K562 (cell line): ENCODE data around the gene TBC1D20. TPM values are rescaled to one million over a fixed set of nuclear protein-coding genes. Genes with fewer than 3 reads are reported as not detected.

Experiments used
- ARNT ChIP-seq, 2 experiments: fragments of 450-650 bp; IDR thresholded peaks; 2 replicates each; pipeline ENCODE4 v1.6.1; 2016; ENCODE audit warnings: mild to moderate bottlenecking in 1 of 2
- ASH1L ChIP-seq: fragments of 450-650 bp; IDR thresholded peaks from 2 replicates; pipeline ENCODE4 v1.6.1; 2018; ENCODE audit warnings: borderline replicate concordance, mild to moderate bottlenecking, low read depth; ENCODE audit not compliant: partially characterized antibody
- CBX1 ChIP-seq: sonication (generic); IDR thresholded peaks from 2 replicates; pipeline ENCODE4 v1.6.1; 2016; ENCODE audit warnings: antibody characterized with exemption, low read depth, mild to moderate bottlenecking
- CCNT2 ChIP-seq: IDR thresholded peaks from 2 replicates; pipeline ENCODE4 v1.6.1; 2011; ENCODE audit warnings: borderline replicate concordance, low read depth, mild to moderate bottlenecking, moderate library complexity, mixed read lengths, low read length; ENCODE audit not compliant: insufficient read length; ENCODE audit errors: extremely low read depth
- FOXM1 ChIP-seq, 2 experiments: fragments of 450-650 bp in 1 of 2; sonication (generic) in 1 of 2; formaldehyde crosslinking in 1 of 2; IDR thresholded peaks; 2 replicates each; pipeline versions ENCODE4 v1.6.1 to v1.9.0; 2017 to 2022; ENCODE audit warnings: low read depth in 2 of 2, mild to moderate bottlenecking in 2 of 2, missing genetic modification reagents in 1 of 2, moderate library complexity in 1 of 2
- KLF6 ChIP-seq: fragments of 250-450 bp; sonication (Bioruptor Pico); IDR thresholded peaks from 2 replicates; pipeline ENCODE4 v1.4.0; 2020; ENCODE audit warnings: mild to moderate bottlenecking, moderate library complexity, borderline replicate concordance
- POLR3A ChIP-seq: IDR thresholded peaks from 2 replicates; pipeline ENCODE4 v1.6.1; 2011; ENCODE audit warnings: borderline replicate concordance, mild to moderate bottlenecking, moderate library complexity; ENCODE audit not compliant: insufficient read length, insufficient read depth; ENCODE audit errors: extremely low read depth
- ZNF133 ChIP-seq: fragments of 250-450 bp; sonication (Bioruptor Pico); IDR thresholded peaks from 2 replicates; pipeline ENCODE4 v1.4.0; 2020; ENCODE audit warnings: mild to moderate bottlenecking
- polyA plus RNA-seq, 8 experiments: library from polyadenylated mRNA; depleted of rRNA in 4 of 8; stranded (reverse) in 5 of 8; unstranded in 3 of 8; fragments of >200 nt; fragmentation: Nextera tagmentation in 2 of 8; fragmentation: Illumina TruSeq in 1 of 8; extraction: Ambion mirVana in 2 of 8; extraction: Trizol in 1 of 8; gene quantifications; 2 replicates each; pipeline versions ENCODE4 v1.2.1 to v1.2.3, GENCODE V29; 2011 to 2014; ENCODE audit warnings: inconsistent platforms in 1 of 8, missing spikeins in 1 of 8
- total RNA-seq, 7 experiments: library from RNA; depleted of rRNA in 6 of 7; stranded (reverse); fragments of >200 nt in 6 of 7; fragmentation: Illumina TruSeq in 2 of 7; extraction: Trizol in 2 of 7; gene quantifications; 2 replicates each; pipeline versions ENCODE4 v1.2.1 to v1.2.3, GENCODE V29; 2011 to 2021; ENCODE audit warnings: low replicate concordance in 1 of 7
- TF ChIP-seq, protein P1 (sequence below): fragments of 450-650 bp; IDR thresholded peaks from 2 replicates; pipeline ENCODE4 v1.6.1; 2016; ENCODE audit warnings: low read depth
- TF ChIP-seq, protein P2 (sequence below): fragments of 250-450 bp; sonication (Bioruptor Pico); IDR thresholded peaks from 2 replicates; pipeline ENCODE4 v1.8.0; 2022; ENCODE audit warnings: inconsistent platforms
- TF ChIP-seq, protein P3 (sequence below), 3 experiments: fragments of 200-800 bp in 1 of 3; fragments of 250-450 bp in 1 of 3; fragments of 450-650 bp in 1 of 3; sonication (Bioruptor Pico) in 1 of 3; sonication (Bioruptor generic) in 1 of 3; formaldehyde crosslinking in 1 of 3; IDR thresholded peaks; 2 replicates each; pipeline versions ENCODE4 v1.6.1 to v1.8.0; 2016 to 2022; ENCODE audit warnings: mild to moderate bottlenecking in 2 of 3, missing genetic modification characterization in 2 of 3, missing compliant biosample characterization in 1 of 3, moderate library complexity in 1 of 3

The TBC1D20 gene
- total and polyA plus RNA-seq, 9 of the 15 experiments (the other 6 are each of a cell fraction or from before 2014, with no cell fraction given) = 7.0 to 25.3 (median 15.1) TPM

DNA sequence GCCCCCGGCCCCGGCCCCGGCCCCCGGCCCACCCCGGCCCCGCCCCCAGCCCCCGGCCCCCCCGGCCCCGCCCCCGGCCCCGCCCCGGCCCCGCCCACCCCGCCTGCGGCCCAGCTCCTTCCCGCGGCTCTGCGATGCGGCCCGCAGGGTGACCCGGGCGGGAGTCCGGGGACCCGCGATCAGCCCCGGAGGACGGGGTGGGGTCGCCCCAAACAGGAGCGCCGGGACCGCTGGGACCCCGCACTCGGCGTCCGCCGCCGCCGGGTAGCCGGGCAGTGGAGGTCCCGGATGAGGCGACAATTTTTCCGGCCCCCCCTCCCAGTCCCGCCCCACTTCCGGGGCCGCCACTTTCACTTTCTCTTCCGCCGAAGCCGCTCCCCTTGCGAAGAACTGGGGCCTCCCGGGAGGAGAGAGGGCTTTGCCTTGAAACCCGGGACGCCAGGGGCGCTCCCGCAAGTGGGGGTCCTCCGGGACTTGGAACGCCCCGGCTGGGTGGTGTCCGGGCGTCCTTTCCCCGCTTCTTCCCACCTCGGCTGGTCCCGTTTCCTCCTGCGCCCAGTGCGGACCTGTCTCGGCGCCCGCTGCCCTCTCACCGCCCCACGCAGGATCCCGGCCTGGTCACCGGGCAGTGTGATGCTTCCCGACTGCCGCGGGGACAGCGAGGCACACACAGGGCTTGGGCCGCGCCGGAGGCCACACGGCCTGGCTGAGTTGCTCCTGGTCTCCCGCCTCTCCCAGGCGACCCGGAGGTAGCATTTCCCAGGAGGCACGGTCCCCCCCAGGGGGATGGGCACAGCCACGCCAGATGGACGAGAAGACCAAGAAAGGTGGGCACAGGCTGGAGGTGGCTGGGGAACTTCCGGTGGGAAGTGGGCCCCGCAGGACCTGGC is 54.1 kb downstream of the TBC1D20 start, which contains the start of gene RBCK1 (continued):
- TF ChIP-seq ARNT (IDR thresholded peaks at IDR 0.05) (no peak), ZNF133 (CRISPR knock-in tag) (no peak), CBX1 (no peak), POLR3A (no peak), CCNT2 (peak; percentile 3), ASH1L (no peak), KLF6 (CRISPR knock-in tag) (no peak), FOXM1 (IDR thresholded peaks at IDR 0.05; ENCODE audit: low read depth) (peak; percentile 88), FOXM1 (CRISPR knock-in tag; IDR thresholded peaks at IDR 0.05; ENCODE audit: low read depth) (0 out of 2 replicates have a peak, but pooled peaks have one; percentile 77)
- TF ChIP-seq, protein P1, sequence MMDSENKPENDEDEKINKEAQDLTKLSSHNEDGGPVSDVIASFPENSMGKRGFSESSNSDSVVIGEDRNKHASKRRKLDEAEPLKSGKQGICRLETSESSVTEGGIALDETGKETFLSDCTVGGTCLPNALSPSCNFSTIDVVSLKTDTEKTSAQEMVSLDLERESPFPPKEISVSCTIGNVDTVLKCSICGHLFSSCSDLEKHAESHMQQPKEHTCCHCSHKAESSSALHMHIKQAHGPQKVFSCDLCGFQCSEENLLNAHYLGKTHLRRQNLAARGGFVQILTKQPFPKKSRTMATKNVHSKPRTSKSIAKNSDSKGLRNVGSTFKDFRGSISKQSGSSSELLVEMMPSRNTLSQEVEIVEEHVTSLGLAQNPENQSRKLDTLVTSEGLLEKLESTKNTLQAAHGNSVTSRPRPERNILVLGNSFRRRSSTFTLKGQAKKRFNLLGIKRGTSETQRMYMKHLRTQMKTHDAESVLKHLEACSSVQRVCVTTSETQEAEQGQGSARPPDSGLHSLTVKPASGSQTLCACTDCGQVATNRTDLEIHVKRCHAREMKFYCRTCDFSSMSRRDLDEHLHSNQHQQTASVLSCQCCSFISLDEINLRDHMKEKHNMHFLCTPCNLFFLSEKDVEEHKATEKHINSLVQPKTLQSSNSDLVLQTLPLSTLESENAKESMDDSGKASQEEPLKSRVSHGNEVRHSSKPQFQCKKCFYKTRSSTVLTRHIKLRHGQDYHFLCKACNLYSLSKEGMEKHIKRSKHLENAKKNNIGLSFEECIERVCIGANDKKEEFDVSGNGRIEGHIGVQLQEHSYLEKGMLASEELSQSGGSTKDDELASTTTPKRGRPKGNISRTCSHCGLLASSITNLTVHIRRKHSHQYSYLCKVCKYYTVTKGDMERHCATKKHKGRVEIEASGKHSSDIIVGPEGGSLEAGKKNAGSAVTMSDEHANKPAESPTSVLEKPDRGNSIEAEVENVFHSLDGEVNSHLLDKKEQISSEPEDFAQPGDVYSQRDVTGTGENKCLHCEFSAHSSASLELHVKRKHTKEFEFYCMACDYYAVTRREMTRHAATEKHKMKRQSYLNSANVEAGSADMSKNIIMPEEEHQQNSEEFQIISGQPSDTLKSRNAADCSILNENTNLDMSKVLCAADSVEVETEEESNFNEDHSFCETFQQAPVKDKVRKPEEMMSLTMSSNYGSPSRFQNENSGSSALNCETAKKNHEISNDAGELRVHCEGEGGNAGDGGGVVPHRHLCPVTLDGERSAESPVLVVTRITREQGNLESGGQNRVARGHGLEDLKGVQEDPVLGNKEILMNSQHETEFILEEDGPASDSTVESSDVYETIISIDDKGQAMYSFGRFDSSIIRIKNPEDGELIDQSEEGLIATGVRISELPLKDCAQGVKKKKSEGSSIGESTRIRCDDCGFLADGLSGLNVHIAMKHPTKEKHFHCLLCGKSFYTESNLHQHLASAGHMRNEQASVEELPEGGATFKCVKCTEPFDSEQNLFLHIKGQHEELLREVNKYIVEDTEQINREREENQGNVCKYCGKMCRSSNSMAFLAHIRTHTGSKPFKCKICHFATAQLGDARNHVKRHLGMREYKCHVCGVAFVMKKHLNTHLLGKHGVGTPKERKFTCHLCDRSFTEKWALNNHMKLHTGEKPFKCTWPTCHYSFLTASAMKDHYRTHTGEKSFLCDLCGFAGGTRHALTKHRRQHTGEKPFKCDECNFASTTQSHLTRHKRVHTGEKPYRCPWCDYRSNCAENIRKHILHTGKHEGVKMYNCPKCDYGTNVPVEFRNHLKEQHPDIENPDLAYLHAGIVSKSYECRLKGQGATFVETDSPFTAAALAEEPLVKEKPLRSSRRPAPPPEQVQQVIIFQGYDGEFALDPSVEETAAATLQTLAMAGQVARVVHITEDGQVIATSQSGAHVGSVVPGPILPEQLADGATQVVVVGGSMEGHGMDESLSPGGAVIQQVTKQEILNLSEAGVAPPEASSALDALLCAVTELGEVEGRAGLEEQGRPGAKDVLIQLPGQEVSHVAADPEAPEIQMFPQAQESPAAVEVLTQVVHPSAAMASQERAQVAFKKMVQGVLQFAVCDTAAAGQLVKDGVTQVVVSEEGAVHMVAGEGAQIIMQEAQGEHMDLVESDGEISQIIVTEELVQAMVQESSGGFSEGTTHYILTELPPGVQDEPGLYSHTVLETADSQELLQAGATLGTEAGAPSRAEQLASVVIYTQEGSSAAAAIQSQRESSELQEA = no peak
- TF ChIP-seq, protein P2, sequence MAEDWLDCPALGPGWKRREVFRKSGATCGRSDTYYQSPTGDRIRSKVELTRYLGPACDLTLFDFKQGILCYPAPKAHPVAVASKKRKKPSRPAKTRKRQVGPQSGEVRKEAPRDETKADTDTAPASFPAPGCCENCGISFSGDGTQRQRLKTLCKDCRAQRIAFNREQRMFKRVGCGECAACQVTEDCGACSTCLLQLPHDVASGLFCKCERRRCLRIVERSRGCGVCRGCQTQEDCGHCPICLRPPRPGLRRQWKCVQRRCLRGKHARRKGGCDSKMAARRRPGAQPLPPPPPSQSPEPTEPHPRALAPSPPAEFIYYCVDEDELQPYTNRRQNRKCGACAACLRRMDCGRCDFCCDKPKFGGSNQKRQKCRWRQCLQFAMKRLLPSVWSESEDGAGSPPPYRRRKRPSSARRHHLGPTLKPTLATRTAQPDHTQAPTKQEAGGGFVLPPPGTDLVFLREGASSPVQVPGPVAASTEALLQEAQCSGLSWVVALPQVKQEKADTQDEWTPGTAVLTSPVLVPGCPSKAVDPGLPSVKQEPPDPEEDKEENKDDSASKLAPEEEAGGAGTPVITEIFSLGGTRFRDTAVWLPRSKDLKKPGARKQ (CRISPR knock-in tag) = no peak
- TF ChIP-seq, protein P3, sequence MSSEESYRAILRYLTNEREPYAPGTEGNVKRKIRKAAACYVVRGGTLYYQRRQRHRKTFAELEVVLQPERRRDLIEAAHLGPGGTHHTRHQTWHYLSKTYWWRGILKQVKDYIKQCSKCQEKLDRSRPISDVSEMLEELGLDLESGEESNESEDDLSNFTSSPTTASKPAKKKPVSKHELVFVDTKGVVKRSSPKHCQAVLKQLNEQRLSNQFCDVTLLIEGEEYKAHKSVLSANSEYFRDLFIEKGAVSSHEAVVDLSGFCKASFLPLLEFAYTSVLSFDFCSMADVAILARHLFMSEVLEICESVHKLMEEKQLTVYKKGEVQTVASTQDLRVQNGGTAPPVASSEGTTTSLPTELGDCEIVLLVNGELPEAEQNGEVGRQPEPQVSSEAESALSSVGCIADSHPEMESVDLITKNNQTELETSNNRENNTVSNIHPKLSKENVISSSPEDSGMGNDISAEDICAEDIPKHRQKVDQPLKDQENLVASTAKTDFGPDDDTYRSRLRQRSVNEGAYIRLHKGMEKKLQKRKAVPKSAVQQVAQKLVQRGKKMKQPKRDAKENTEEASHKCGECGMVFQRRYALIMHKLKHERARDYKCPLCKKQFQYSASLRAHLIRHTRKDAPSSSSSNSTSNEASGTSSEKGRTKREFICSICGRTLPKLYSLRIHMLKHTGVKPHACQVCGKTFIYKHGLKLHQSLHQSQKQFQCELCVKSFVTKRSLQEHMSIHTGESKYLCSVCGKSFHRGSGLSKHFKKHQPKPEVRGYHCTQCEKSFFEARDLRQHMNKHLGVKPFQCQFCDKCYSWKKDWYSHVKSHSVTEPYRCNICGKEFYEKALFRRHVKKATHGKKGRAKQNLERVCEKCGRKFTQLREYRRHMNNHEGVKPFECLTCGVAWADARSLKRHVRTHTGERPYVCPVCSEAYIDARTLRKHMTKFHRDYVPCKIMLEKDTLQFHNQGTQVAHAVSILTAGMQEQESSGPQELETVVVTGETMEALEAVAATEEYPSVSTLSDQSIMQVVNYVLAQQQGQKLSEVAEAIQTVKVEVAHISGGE (CRISPR knock-in tag; IDR thresholded peaks at IDR 0.05) = peak in 1 of 3 experiments; percentile 70; a peak in 1 of 6 replicates
